Progenitor cell of endocrine pancreas (in vitro differentiated cells): Measurements from ENCODE around the gene CCL19. TPM values are rescaled to one million over a fixed set of nuclear protein-coding genes. Genes with fewer than 3 reads are reported as not detected.
A peak's percentile ranks its signal among the peaks of the same experiment; 100 is the strongest.

Experiments
- DNase-seq: peaks from one replicate; pipeline ENCODE4 v3.0.0; 2021; ENCODE audit warnings: low spot score; ENCODE audit not compliant: unreplicated experiment
- H3K27ac Mint-ChIP-seq: 2 replicates; pipeline ENCODE4 v1.8.0; 2021; ENCODE audit warnings: mild to moderate bottlenecking, moderate library complexity, mixed read lengths
- H3K27me3 Mint-ChIP-seq: 2 replicates; pipeline ENCODE4 v1.8.0; 2021; ENCODE audit warnings: mixed read lengths
- H3K36me3 Mint-ChIP-seq: 2 replicates; pipeline ENCODE4 v1.8.0; 2022; ENCODE audit warnings: mixed read lengths; ENCODE audit not compliant: insufficient read depth
- H3K4me1 Mint-ChIP-seq: 2 replicates; pipeline ENCODE4 v1.8.0; 2021; ENCODE audit warnings: low read depth, mixed read lengths
- H3K4me3 Mint-ChIP-seq: 2 replicates; pipeline ENCODE4 v1.8.0; 2021; ENCODE audit warnings: low read depth, mild to moderate bottlenecking, moderate library complexity, mixed read lengths
- H3K9me3 Mint-ChIP-seq: 2 replicates; pipeline ENCODE4 v1.8.0; 2021; ENCODE audit warnings: low read depth, mixed read lengths
- total RNA-seq: library from RNA; stranded (reverse); gene quantifications from 2 replicates; pipeline ENCODE4 v1.2.1, GENCODE V29; 2021
- TF ChIP-seq, protein P1 (sequence below): fragments of 200-600 bp; sonication (generic); IDR thresholded peaks from one replicate; pipeline ENCODE4 v1.5.0; 2021; ENCODE audit warnings: antibody characterized with exemption, mild to moderate bottlenecking; ENCODE audit not compliant: unreplicated experiment

The CCL19 gene
- total RNA-seq, 1 donor from 2014 or later = 0.53 TPM

GRCh38 chr9:34715639-34716215 lies 24.7 kb upstream of the CCL19 start:
- no peak overlapping the region for H3K27ac Mint-ChIP-seq
- H3K9me3 Mint-ChIP-seq = no peaks in the 10 kb centered on the region
- H3K36me3 Mint-ChIP-seq = no peaks in the 10 kb centered on the region
- no peak for DNase-seq
- no peaks in the 10 kb centered on the region for H3K4me1 Mint-ChIP-seq
- TF ChIP-seq, protein P1, sequence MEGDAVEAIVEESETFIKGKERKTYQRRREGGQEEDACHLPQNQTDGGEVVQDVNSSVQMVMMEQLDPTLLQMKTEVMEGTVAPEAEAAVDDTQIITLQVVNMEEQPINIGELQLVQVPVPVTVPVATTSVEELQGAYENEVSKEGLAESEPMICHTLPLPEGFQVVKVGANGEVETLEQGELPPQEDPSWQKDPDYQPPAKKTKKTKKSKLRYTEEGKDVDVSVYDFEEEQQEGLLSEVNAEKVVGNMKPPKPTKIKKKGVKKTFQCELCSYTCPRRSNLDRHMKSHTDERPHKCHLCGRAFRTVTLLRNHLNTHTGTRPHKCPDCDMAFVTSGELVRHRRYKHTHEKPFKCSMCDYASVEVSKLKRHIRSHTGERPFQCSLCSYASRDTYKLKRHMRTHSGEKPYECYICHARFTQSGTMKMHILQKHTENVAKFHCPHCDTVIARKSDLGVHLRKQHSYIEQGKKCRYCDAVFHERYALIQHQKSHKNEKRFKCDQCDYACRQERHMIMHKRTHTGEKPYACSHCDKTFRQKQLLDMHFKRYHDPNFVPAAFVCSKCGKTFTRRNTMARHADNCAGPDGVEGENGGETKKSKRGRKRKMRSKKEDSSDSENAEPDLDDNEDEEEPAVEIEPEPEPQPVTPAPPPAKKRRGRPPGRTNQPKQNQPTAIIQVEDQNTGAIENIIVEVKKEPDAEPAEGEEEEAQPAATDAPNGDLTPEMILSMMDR = no peak
- peaks cover 12% of the 10 kb centered on the region for H3K27me3 Mint-ChIP-seq
- H3K4me3 Mint-ChIP-seq = no peak overlapping the region

GRCh38 chr9:34714007-34714406 lies 22.9 kb upstream of the CCL19 start:
- Mint-ChIP-seq H3K27ac (no peak overlapping the region), H3K36me3 (no peaks in the 10 kb centered on the region), H3K9me3 (no peaks in the 10 kb centered on the region), H3K4me1 (no peaks in the 10 kb centered on the region), H3K4me3 (no peak overlapping the region), H3K27me3 (peaks cover 8% of the 10 kb centered on the region)
- no peak for DNase-seq
- TF ChIP-seq, protein P1 = no peak

DNA sequence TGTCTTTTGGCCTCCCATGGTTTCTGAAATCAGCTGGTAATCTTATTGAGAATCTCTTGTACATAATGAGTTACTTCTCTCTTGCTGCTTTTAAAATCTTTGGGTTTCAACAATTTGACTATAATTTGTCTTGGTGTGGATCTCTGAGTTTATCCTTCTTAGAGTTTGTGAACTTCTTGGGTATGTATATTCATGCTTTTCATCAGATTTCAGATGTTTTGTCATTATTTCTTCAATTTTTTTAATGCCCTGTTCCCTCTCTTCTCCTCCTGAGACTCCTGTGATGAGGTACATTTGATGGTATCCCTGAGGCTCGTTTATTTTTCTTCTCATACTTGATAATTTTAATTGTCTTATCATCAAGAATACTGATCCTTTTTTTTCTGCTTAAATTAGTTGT lies 21.1 kb upstream of the CCL19 start:
- no peak for DNase-seq
- Mint-ChIP-seq H3K27ac (no peak overlapping the region), H3K27me3 (peaks cover 8% of the 10 kb centered on the region), H3K9me3 (no peaks in the 10 kb centered on the region), H3K4me1 (no peaks in the 10 kb centered on the region), H3K4me3 (no peak overlapping the region), H3K36me3 (no peaks in the 10 kb centered on the region)
- TF ChIP-seq, protein P1 = no peak

- no peak for DNase-seq
- no peaks in the 10 kb centered on the region for H3K9me3 Mint-ChIP-seq
- H3K36me3 Mint-ChIP-seq = no peaks in the 10 kb centered on the region
- no peak within 1 kb of the TSS for H3K4me3 Mint-ChIP-seq
- no peaks in the 10 kb centered on the region for H3K4me1 Mint-ChIP-seq
- TF ChIP-seq, protein P1 = no peak
- H3K27me3 Mint-ChIP-seq = peaks cover 8% of the 10 kb centered on the region
- H3K27ac Mint-ChIP-seq = peak within 1 kb of the TSS; percentile 33
These were observed 18.9 kb upstream of the CCL19 start, which contains the start of gene CCL21 for GRCh38 chr9:34710023-34710422. Gene CCL21 (minus strand): TSS chr9:34710136. CDS start chr9:34710066, 70 bp downstream.

GRCh38 chr9:34709196-34709978 lies 18.3 kb upstream of the CCL19 start:
- no peak for DNase-seq
- no peaks in the 10 kb centered on the region for H3K4me1 Mint-ChIP-seq
- TF ChIP-seq, protein P1 = no peak
- no peaks in the 10 kb centered on the region for H3K9me3 Mint-ChIP-seq
- H3K36me3 Mint-ChIP-seq = no peaks in the 10 kb centered on the region
- no peak overlapping the region for H3K27ac Mint-ChIP-seq
- peaks cover 5% of the 10 kb centered on the region for H3K27me3 Mint-ChIP-seq
- no peak overlapping the region for H3K4me3 Mint-ChIP-seq
